Measurements from ENCODE around the gene ENTR1.
"Not testable (repeated sequence)": the region's sequence is repeated elsewhere in the genome, so short reads cannot be mapped to it uniquely, and the experiment has no call there.

Gene ENTR1

GRCh38 chr9:136432591-136432990 is 22.2 kb upstream of the ENTR1 start:
- Histone ChIP-seq H3K27ac (no peak overlapping the region), H3K9me3 (no peaks in the 10 kb centered on the region), H3K4me2 (no peak overlapping the region), H4K20me1 (peaks cover 78% of the 10 kb centered on the region), H3K9ac (no peak overlapping the region), H3K4me1 (peaks cover 18% of the 10 kb centered on the region), H3K36me3 (peaks cover 88% of the 10 kb centered on the region), H3K27me3 (no peaks in the 10 kb centered on the region), H3K4me3 (no peak overlapping the region)
- TF ChIP-seq Cebpa-rat (IDR thresholded peaks at IDR 0.05): no peak

DNA sequence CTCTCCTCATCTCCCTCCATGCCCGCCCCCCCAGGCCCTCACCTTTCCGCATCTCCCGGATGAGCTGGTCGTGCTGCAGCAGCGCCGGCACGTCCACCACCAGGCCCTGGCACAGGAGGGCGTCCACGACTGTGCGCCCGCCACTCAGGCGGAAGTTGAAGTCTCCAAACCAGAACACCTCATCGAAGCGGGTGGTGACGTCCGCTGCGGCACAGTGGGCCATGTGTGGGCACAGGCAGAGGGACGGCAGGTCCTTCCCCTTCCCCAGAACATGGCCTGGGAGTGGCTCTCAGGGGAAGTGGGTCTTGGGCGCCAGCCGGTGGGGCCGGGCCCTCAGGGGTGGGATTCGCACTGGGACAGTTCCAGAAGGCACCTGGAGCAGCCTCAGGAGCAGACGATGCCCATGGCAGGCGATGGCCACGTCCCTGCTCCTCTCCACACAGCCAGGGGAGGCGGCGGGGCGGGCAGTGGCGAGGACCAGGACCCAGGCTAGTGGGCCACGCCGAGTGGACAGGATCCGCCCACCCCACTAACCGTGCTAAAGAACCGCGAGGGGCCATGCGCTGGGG is 21.5 kb upstream of the ENTR1 start:
- peaks cover 11% of the 10 kb centered on the region for H3K4me1 ChIP-seq
- no peaks in the 10 kb centered on the region for H3K27me3 ChIP-seq
- no peak overlapping the region for H3K4me3 ChIP-seq
- H3K36me3 ChIP-seq: peaks cover 93% of the 10 kb centered on the region
- H3K9me3 ChIP-seq: no peaks in the 10 kb centered on the region
- H3K4me2 ChIP-seq: no peak overlapping the region
- peaks cover 71% of the 10 kb centered on the region for H4K20me1 ChIP-seq
- no peak overlapping the region for H3K9ac ChIP-seq
- H3K27ac ChIP-seq: no peak overlapping the region
- TF ChIP-seq Cebpa-rat (IDR thresholded peaks at IDR 0.05): no peak

GRCh38 chr9:136430588-136431234 is 20.3 kb upstream of the ENTR1 start:
- Histone ChIP-seq H3K4me2 (no peak overlapping the region), H3K27ac (no peak overlapping the region), H3K9me3 (no peaks in the 10 kb centered on the region), H3K9ac (no peak overlapping the region), H3K27me3 (no peaks in the 10 kb centered on the region), H4K20me1 (peaks cover 59% of the 10 kb centered on the region), H3K4me3 (no peak overlapping the region), H3K36me3 (peaks cover 93% of the 10 kb centered on the region), H3K4me1 (no peaks in the 10 kb centered on the region)
- TF ChIP-seq Cebpa-rat (IDR thresholded peaks at IDR 0.05): no peak

GRCh38 chr9:136429683-136430491 is 19.5 kb upstream of the ENTR1 start:
- H4K20me1 ChIP-seq: peaks cover 51% of the 10 kb centered on the region

GRCh38 chr9:136429075-136429628 is 18.7 kb upstream of the ENTR1 start:
- no peak for TF ChIP-seq Cebpa-rat (IDR thresholded peaks at IDR 0.05)
- H4K20me1 ChIP-seq: peaks cover 51% of the 10 kb centered on the region
- no peak overlapping the region for H3K4me2 ChIP-seq
- H3K9ac ChIP-seq: no peak overlapping the region
- H3K9me3 ChIP-seq: no peaks in the 10 kb centered on the region
- H3K36me3 ChIP-seq: peaks cover 93% of the 10 kb centered on the region
- H3K27me3 ChIP-seq: no peaks in the 10 kb centered on the region
- H3K27ac ChIP-seq: no peak overlapping the region
- no peaks in the 10 kb centered on the region for H3K4me1 ChIP-seq
- H3K4me3 ChIP-seq: no peak overlapping the region

More at GRCh38 chr9:136429683-136430491, 19.5 kb upstream of the ENTR1 start:
- Histone ChIP-seq H3K4me1 (no peaks in the 10 kb centered on the region), H3K27ac (no peak overlapping the region), H3K9ac (no peak overlapping the region), H3K36me3 (peaks cover 93% of the 10 kb centered on the region), H3K9me3 (no peaks in the 10 kb centered on the region), H3K27me3 (no peaks in the 10 kb centered on the region), H3K4me3 (no peak overlapping the region), H3K4me2 (no peak overlapping the region)
- TF ChIP-seq Cebpa-rat (IDR thresholded peaks at IDR 0.05): no peak

GRCh38 chr9:136426787-136427186 is 16.4 kb upstream of the ENTR1 start:
- TF ChIP-seq Cebpa-rat (IDR thresholded peaks at IDR 0.05): no peak
- Histone ChIP-seq H3K4me3 (no peak overlapping the region), H3K9me3 (no peaks in the 10 kb centered on the region), H3K4me1 (peaks cover 7% of the 10 kb centered on the region), H3K9ac (no peak overlapping the region), H4K20me1 (peaks cover 36% of the 10 kb centered on the region), H3K36me3 (peaks cover 93% of the 10 kb centered on the region), H3K4me2 (no peak overlapping the region), H3K27ac (no peak overlapping the region), H3K27me3 (no peaks in the 10 kb centered on the region)

DNA sequence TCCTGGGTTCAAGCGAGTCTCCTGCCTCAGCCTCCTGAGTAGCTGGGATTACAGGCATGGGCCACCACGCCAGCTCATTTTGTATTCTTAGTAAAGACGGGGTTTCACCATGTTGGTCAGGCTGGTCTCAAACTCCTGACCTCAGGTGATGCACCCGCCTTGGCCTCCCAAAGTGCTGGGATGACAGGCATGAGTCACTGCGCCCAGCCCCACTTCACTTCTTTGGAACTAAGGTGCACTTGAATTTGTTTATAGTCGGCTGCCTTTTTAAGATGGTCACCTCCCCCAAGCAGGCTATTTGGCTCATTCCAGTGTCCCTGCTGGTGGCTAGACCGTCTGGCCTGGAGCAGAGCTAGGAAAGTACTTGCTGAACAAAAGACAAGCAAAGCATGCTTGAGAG is 15.0 kb upstream of the ENTR1 start:
- H3K36me3 ChIP-seq: peaks cover 96% of the 10 kb centered on the region
- H4K20me1 ChIP-seq: peaks cover 34% of the 10 kb centered on the region
- not testable (repeated sequence) for H3K4me2 ChIP-seq, H3K9ac ChIP-seq, H3K9me3 ChIP-seq, H3K4me3 ChIP-seq, H3K27ac ChIP-seq, H3K27me3 ChIP-seq
- peaks cover 21% of the 10 kb centered on the region for H3K4me1 ChIP-seq

DNA sequence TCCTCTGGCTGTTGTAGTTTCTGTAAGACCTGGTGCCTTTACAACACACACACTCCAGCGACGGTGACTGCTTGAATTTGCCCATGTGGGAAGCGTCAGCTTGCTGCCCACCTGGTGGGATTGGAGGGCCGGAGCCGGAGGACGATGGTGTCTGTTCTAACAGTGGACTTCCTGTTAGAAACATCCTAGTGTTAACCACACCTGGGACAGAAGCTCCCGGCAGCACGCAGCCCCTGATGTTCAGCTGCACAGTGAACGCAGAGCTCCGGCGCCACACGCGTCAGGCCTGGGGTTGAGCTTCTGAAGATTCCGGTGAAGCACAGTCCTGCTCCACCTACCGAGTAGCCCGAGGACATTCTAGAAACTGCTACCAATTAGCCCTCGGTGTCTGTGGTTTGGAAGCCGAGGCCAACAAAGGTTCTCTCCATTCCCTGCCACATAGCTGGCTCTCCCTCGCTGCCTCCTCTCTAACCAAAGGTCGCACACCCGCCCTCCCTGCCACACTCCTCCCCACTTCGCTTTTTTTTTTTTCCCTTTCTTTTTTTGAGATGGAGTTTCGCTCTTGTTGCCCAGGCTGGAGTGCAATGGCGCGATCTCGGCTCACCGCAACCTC is 14.4 kb upstream of the ENTR1 start:
- TF ChIP-seq Cebpa-rat (IDR thresholded peaks at IDR 0.05): no peak
- H3K27me3 ChIP-seq: no peaks in the 10 kb centered on the region
- H3K27ac ChIP-seq: no peak overlapping the region; the same call in 1 of the 2 replicates
- no peak overlapping the region for H3K9ac ChIP-seq
- peaks cover 29% of the 10 kb centered on the region for H4K20me1 ChIP-seq
- no peak overlapping the region for H3K4me3 ChIP-seq
- H3K36me3 ChIP-seq: peaks cover 96% of the 10 kb centered on the region
- peaks cover 26% of the 10 kb centered on the region for H3K4me1 ChIP-seq
- H3K4me2 ChIP-seq: no peak overlapping the region
- H3K9me3 ChIP-seq: no peaks in the 10 kb centered on the region

GRCh38 chr9:136423432-136424146 is 13.2 kb upstream of the ENTR1 start:
- H3K36me3 ChIP-seq: peaks cover 96% of the 10 kb centered on the region

More at GRCh38 chr9:136423432-136424146, 13.2 kb upstream of the ENTR1 start:
- Histone ChIP-seq H3K27me3 (no peaks in the 10 kb centered on the region), H3K4me1 (peaks cover 27% of the 10 kb centered on the region), H3K9me3 (no peaks in the 10 kb centered on the region), H3K9ac (no peak overlapping the region), H3K27ac (no peak overlapping the region), H3K4me2 (no peak overlapping the region), H3K4me3 (no peak overlapping the region), H4K20me1 (peaks cover 18% of the 10 kb centered on the region; the same call in 1 of the 2 replicates)
- TF ChIP-seq Cebpa-rat (IDR thresholded peaks at IDR 0.05): no peak
